Renal cortex interstitium (tissue), 3 donors: ENCODE data around the gene B3GNT3. TPM values are rescaled to one million over a fixed set of nuclear protein-coding genes. Genes with fewer than 3 reads are reported as not detected.

Source experiments
- polyA plus RNA-seq, 3 donors: library from polyadenylated mRNA; unstranded; fragments of 120-200 nt; gene quantifications; one replicate each; pipeline ENCODE4 v1.2.1, GENCODE V29; 2013; ENCODE audit not compliant: insufficient read length in 3 of 3

The B3GNT3 gene
- polyA plus RNA-seq, 3 donors, result 7.3 to 8.8 (median 7.4) TPM

Other genes starting within 250 kb of the B3GNT3 start
- gene COLGALT1, start 239.5 kb upstream of the B3GNT3 start, polyA plus RNA-seq, result 10 to 100 TPM; 44.8 to 58.0 (median 52.9) TPM
- under 1 TPM; 0.18 to 0.26 (median 0.19) TPM for gene UNC13A, start 106.8 kb upstream of the B3GNT3 start, polyA plus RNA-seq
- gene MAP1S, start 75.7 kb upstream of the B3GNT3 start, polyA plus RNA-seq, result 10 to 100 TPM; 33.9 to 40.7 (median 39.4) TPM
- 1 to 10 TPM; 2.2 to 3.1 (median 2.4) TPM for gene FCHO1, start 43.7 kb upstream of the B3GNT3 start, polyA plus RNA-seq
- gene INSL3, start 26.4 kb downstream of the B3GNT3 start, polyA plus RNA-seq, result under 1 TPM; 0.25 to 0.75 (median 0.61) TPM
- 1 to 10 TPM; 3.2 to 4.5 (median 3.3) TPM for gene JAK3, start 52.8 kb downstream of the B3GNT3 start, polyA plus RNA-seq
- 1,000 to 10,000 TPM in 2 of 3 donors, 100 to 1,000 TPM in 1; 861 to 1,272 (median 1,083) TPM for gene RPL18A, start 64.8 kb downstream of the B3GNT3 start, polyA plus RNA-seq
- under 1 TPM; 0.05 to 0.07 (median 0.06) TPM for gene SLC5A5, start 76.8 kb downstream of the B3GNT3 start, polyA plus RNA-seq
- 10 to 100 TPM; 46.5 to 87.2 (median 70.7) TPM for gene CCDC124, start 137.9 kb downstream of the B3GNT3 start, polyA plus RNA-seq
- 1 to 10 TPM; 4.8 to 8.4 (median 5.7) TPM for gene KCNN1, start 172.0 kb downstream of the B3GNT3 start, polyA plus RNA-seq
- 1 to 10 TPM; 3.4 to 7.5 (median 3.8) TPM for gene ARRDC2, start 213.0 kb downstream of the B3GNT3 start, polyA plus RNA-seq